ENCODE data around the gene ZNF492.

- TF ChIP-seq CTCF (IDR thresholded peaks at IDR 0.05; ENCODE audit: low read length): no peak
- no peak for TF ChIP-seq EZH2 (IDR thresholded peaks at IDR 0.05; ENCODE audit: borderline replicate concordance, low read length)
Observed at GRCh38 chr19:22620912-22621311, 13.2 kb upstream of the ZNF492 start.
